Esophagus muscularis mucosa (tissue), 4 donors: Measurements from ENCODE around the gene DPM1. TPM values are rescaled to one million over a fixed set of nuclear protein-coding genes. Genes with fewer than 3 reads are reported as not detected.

ENCODE experiments used
- DNase-seq: peaks from one replicate; pipeline ENCODE4 v3.0.0-alpha.2; 2017; ENCODE audit errors: extremely low spot score
- H3K27ac ChIP-seq, 4 donors: fragments of 200-600 bp; sonication (generic); replicated peaks in 1 of 4; 1 replicate in 3 of 4; 2 replicates in 1 of 4; pipeline ENCODE4 v1.5.1; 2016 to 2019; ENCODE audit warnings: mild to moderate bottlenecking in 1 of 4
- H3K27me3 ChIP-seq, 4 donors: fragments of 200-600 bp; sonication (generic); one replicate each; pipeline versions ENCODE4 v1.5.1 to v1.6.0; 2016 to 2019
- H3K36me3 ChIP-seq, 4 donors: fragments of 200-600 bp; sonication (generic); one replicate each; pipeline ENCODE4 v1.5.1; 2016 to 2019
- H3K4me1 ChIP-seq, 4 donors: fragments of 200-600 bp; sonication (generic); one replicate each; pipeline ENCODE4 v1.5.1; 2016 to 2019
- H3K4me3 ChIP-seq, 4 donors: fragments of 200-600 bp; sonication (generic); 1 replicate in 2 of 4; 2 replicates in 2 of 4; pipeline ENCODE4 v1.5.1; 2016 to 2019; ENCODE audit warnings: mild to moderate bottlenecking in 4 of 4, moderate library complexity in 1 of 4
- H3K9me3 ChIP-seq, 4 donors: fragments of 200-600 bp; sonication (generic); 1 replicate in 3 of 4; 2 replicates in 1 of 4; pipeline ENCODE4 v1.5.1; 2016 to 2019
- EP300 ChIP-seq: sonication (generic); formaldehyde crosslinking; IDR thresholded peaks from one replicate; pipeline ENCODE4 v1.6.1; 2017; ENCODE audit warnings: antibody characterized with exemption
- POLR2A ChIP-seq: fragments of 450-650 bp; IDR thresholded peaks from one replicate; pipeline ENCODE4 v1.6.1; 2017; ENCODE audit warnings: antibody characterized with exemption, moderate library complexity, mild to moderate bottlenecking, low read depth
- POLR2AphosphoS5 ChIP-seq, 2 donors: sonication (generic); formaldehyde crosslinking; IDR thresholded peaks; one replicate each; pipeline ENCODE4 v1.6.1; 2017; ENCODE audit warnings: antibody characterized with exemption in 2 of 2
- WGBS: methylation state at CpG from one replicate; pipeline ENCODE4 v1.1.5; 2018; 5-methylcytosine and 5-hydroxymethylcytosine counted together
- intact Hi-C: fragments of 100-400 bp; cut with DNase I; formaldehyde crosslinking; loops from one replicate; pipeline ENCODE4 v1.15.1; 2023
- total RNA-seq, 4 donors: library from RNA; depleted of rRNA; stranded (reverse); fragments of >200 nt; gene quantifications; one replicate each; pipeline versions ENCODE4 v1.1.0 to v1.2.1, GENCODE V29; 2016
- TF ChIP-seq, protein P1 (sequence below), 3 experiments: fragments of 200-600 bp in 2 of 3; fragments of 450-650 bp in 1 of 3; sonication (generic) in 2 of 3; IDR thresholded peaks; one replicate each; pipeline ENCODE4 v1.5.1; 2017 to 2019; ENCODE audit warnings: antibody characterized with exemption in 3 of 3, mild to moderate bottlenecking in 2 of 3, moderate library complexity in 1 of 3

The DPM1 gene
- total RNA-seq, 4 donors from 2014 or later, result 33.6 to 56.3 (median 41.7) TPM

DNA sequence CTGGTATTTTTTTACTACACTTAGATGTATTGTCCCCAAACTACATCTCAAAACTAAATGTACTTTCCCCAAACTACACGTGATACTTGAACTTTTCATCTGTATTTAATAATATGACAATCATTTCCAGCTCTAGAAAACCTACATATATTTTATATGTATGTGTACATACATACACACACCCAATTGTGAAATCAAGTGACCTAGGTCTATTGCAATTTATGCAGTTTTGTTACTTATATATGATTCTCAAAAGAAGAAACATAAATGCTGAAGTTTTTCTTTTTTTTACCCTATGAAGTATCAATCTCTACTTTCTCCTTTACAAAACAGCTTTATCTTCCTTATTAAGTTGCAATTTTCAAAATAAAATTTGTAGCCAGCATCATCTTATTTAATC lies 31.8 kb downstream of the DPM1 start:
- 33% methylated on average over 1 of the region's 1 CpG for WGBS

DNA sequence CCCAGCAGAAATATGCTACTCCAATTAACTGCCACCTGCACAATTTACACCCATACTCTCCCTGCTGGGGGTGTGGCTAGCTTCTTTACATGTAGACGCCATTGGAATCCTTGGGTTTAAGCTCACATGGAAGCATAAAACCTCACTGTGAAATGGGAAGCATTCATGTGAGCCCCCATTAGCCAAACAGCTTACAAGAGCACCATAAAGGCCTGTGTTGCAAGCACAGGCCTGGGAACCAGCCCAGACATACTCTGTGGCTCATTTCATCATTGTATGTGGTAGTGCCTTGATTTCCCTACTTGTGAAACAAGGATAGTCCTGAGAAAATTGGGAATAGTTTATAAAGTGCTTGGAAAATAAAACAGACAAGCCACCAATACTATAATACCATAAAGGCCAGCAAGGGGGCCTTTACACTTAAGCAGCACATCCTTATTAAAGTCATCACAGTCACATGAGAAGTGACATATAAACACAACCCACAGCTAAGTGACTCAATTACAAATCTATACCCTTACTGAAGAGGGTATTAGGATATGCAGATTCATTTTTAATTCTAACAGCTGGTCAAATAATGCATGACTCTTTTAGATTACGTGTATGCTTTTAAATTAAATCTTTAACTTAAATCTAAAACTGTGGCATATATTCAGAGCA lies 33.9 kb downstream of the DPM1 start:
- intact Hi-C loops, result no loop called here
- WGBS, result 44% methylated on average over 2 of the region's 2 CpGs

More for the DNA sequence above, 31.8 kb downstream of the DPM1 start:
- H3K27me3 ChIP-seq, result peaks cover 0 to under 1% (median 0%) of the 10 kb centered on the region in 4 donors
- H3K27ac ChIP-seq, result no peak overlapping the region
- TF ChIP-seq EP300 (no peak), POLR2A (no peak), POLR2AphosphoS5 (IDR thresholded peaks at IDR 0.05) (no peak)
- TF ChIP-seq, protein P1, sequence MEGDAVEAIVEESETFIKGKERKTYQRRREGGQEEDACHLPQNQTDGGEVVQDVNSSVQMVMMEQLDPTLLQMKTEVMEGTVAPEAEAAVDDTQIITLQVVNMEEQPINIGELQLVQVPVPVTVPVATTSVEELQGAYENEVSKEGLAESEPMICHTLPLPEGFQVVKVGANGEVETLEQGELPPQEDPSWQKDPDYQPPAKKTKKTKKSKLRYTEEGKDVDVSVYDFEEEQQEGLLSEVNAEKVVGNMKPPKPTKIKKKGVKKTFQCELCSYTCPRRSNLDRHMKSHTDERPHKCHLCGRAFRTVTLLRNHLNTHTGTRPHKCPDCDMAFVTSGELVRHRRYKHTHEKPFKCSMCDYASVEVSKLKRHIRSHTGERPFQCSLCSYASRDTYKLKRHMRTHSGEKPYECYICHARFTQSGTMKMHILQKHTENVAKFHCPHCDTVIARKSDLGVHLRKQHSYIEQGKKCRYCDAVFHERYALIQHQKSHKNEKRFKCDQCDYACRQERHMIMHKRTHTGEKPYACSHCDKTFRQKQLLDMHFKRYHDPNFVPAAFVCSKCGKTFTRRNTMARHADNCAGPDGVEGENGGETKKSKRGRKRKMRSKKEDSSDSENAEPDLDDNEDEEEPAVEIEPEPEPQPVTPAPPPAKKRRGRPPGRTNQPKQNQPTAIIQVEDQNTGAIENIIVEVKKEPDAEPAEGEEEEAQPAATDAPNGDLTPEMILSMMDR (IDR thresholded peaks at IDR 0.05), result no peak
- H3K4me3 ChIP-seq, result no peak overlapping the region
- DNase-seq, result no peak
- H3K9me3 ChIP-seq, result no peaks in the 10 kb centered on the region
- H3K4me1 ChIP-seq, result peaks cover 44 to 87% (median 83%) of the 10 kb centered on the region in 4 donors
- intact Hi-C loops, result no loop called here
- H3K36me3 ChIP-seq, result peaks cover 0 to 21% (median 3%) of the 10 kb centered on the region in 4 donors

DNA sequence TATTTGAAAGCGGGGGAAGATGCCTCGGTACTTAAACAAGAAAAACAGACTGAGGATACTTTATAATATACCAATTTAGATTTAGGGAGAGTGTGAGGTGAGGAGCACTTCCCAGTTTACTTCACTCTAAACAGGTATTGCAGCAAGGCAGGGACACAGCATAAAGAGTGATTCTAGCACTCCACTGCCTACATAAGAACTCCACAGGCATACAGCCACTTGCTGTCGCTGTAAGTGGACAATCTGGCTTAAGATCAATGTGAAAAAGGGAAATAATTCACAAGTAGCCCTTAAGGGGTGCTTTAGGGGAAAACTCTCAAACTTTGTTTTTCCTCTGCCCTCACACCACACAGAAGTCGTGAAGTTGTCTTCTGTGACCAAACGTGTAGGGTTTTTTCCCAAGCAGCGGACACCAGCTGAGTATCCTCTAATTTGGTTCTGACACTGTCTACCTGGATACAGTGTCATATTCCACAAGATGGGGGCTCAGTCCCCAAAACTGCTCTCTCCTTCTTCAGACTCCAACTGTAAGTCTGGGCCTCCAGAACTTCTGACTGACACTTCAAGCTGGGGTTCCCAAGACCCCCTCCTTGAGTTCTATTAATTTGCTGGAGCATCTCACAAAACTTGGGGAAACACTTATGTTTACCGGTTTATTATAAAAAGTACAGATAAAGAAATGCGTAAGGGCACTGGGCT lies 36.4 kb downstream of the DPM1 start:
- DNase-seq, result no peak
- Histone ChIP-seq H3K4me1 (peaks cover 54 to 99% (median 95%) of the 10 kb centered on the region in 4 donors), H3K9me3 (no peaks in the 10 kb centered on the region), H3K4me3 (no peak overlapping the region), H3K27ac (peak overlapping the region in 2 of 4 donors; percentile 3 to 15), H3K36me3 (peaks cover 0 to 8% (median 3%) of the 10 kb centered on the region in 4 donors), H3K27me3 (no peaks in the 10 kb centered on the region)
- intact Hi-C loops, result no loop called here
- WGBS, result 73% methylated on average over 8 of the region's 8 CpGs
- TF ChIP-seq EP300 (no peak), POLR2AphosphoS5 (IDR thresholded peaks at IDR 0.05) (no peak), POLR2A (no peak)
- TF ChIP-seq, protein P1 (IDR thresholded peaks at IDR 0.05), result no peak

More for the DNA sequence above, 33.9 kb downstream of the DPM1 start:
- Histone ChIP-seq H3K4me1 (peaks cover 60 to 99% (median 97%) of the 10 kb centered on the region in 4 donors), H3K4me3 (no peak overlapping the region), H3K36me3 (peaks cover 0 to 21% (median 3%) of the 10 kb centered on the region in 4 donors), H3K27me3 (no peaks in the 10 kb centered on the region), H3K27ac (no peak overlapping the region), H3K9me3 (no peaks in the 10 kb centered on the region)
- TF ChIP-seq EP300, result no peak
- no peak for DNase-seq

DNA sequence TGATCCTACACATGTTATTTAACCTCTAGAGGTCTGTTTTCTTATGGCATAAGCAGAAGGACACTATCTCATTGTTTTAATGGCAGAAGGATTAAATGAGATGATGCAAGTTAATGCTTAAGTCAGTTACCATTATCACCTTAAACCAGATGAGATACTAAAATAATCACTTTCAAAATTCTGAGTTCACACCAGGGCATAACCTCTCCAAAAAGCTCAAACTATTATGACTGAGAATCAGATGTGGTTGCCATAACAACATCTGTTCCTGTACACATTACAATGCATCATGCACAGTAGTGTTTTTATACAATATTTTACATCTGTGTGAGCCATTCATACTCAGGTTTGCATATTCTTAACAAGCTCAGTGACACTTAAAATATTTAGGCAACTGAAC lies 37.3 kb downstream of the DPM1 start:
- intact Hi-C loops, result no loop called here
- peaks cover 0 to 8% (median 3%) of the 10 kb centered on the region in 4 donors for H3K36me3 ChIP-seq
- peak overlapping the region in 3 of 4 donors; percentile 2 to 15 (median 3) for H3K27ac ChIP-seq
- peaks cover 60 to 99% (median 95%) of the 10 kb centered on the region in 4 donors for H3K4me1 ChIP-seq
- H3K4me3 ChIP-seq, result no peak overlapping the region
- no peak for TF ChIP-seq POLR2AphosphoS5 (IDR thresholded peaks at IDR 0.05)
- TF ChIP-seq POLR2A, result no peak
- no peak for TF ChIP-seq EP300
- TF ChIP-seq, protein P1 (IDR thresholded peaks at IDR 0.05), result no peak
- H3K9me3 ChIP-seq, result no peaks in the 10 kb centered on the region
- H3K27me3 ChIP-seq, result no peaks in the 10 kb centered on the region
- DNase-seq, result no peak

DNA sequence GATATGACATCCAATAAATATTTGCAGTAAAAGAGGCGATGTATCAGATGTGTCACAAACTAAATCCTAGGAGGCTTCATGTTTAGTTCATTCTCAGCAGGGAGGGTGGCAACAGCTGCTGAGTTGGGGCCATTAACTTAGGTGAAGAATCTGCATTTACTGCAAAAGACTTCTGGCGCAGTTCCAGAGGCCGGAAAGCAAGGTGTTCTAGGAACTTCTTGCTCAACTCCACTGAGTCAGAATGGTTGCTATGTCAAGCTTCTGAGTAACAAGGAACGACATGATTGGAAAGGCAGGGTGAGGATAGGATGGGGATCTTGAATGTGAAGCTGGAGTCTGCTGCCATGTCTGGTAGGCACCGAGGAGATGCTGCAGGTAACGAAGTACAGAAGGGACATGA lies 38.8 kb downstream of the DPM1 start:
- H3K27ac ChIP-seq, result peak overlapping the region in 3 of 4 donors; percentile 22 to 29 (median 24)

More for the DNA sequence above, 38.8 kb downstream of the DPM1 start:
- 68% methylated on average over 6 of the region's 6 CpGs for WGBS
- no peak overlapping the region for H3K4me3 ChIP-seq
- peaks cover 63 to 99% (median 93%) of the 10 kb centered on the region in 4 donors for H3K4me1 ChIP-seq
- TF ChIP-seq POLR2A (no peak), POLR2AphosphoS5 (IDR thresholded peaks at IDR 0.05) (peak in 1 of 2 donors; percentile 64)
- DNase-seq, result no peak
- H3K36me3 ChIP-seq, result peaks cover 0 to 8% (median 3%) of the 10 kb centered on the region in 4 donors
- no peaks in the 10 kb centered on the region for H3K9me3 ChIP-seq
- intact Hi-C loops, result no loop called here
- H3K27me3 ChIP-seq, result no peaks in the 10 kb centered on the region
